Bronchial epithelial cell (primary cell): ENCODE results near the gene SLC2A10. TPM values are rescaled to one million over a fixed set of nuclear protein-coding genes. Genes with fewer than 3 reads are reported as not detected.

ENCODE experiments used
- DNase-seq: peaks from one replicate; pipeline ENCODE4 v3.0.0-alpha.2; 2010; ENCODE audit warnings: low read depth
- FAIRE-seq: peaks from 2 replicates; lab custom pipeline; 2011; peaks lifted over from hg19 to GRCh38; lab: Jason Lieb, UNC
- H3K27me3 ChIP-seq: 2 replicates; pipeline ENCODE4 v1.5.1; 2011; ENCODE audit warnings: low read length; ENCODE audit not compliant: control insufficient read depth, insufficient read depth
- H3K36me3 ChIP-seq: 2 replicates; pipeline ENCODE4 v1.5.1; 2011; ENCODE audit warnings: low read length; ENCODE audit not compliant: control insufficient read depth, insufficient read depth
- H3K4me3 ChIP-seq: 2 replicates; pipeline ENCODE4 v1.5.1; 2011; ENCODE audit warnings: mild to moderate bottlenecking, low read depth, low read length, control low read depth
- total RNA-seq: library from RNA; depleted of rRNA; stranded (reverse); fragments of >200 nt; gene quantifications from 2 replicates; pipeline ENCODE4 v1.2.1, GENCODE V29; 2014
- TF ChIP-seq, protein P1 (sequence below): IDR thresholded peaks from 2 replicates; pipeline ENCODE4 v1.5.1; 2011; ENCODE audit warnings: mild to moderate bottlenecking, moderate library complexity, low read length, control low read depth, inconsistent platforms; ENCODE audit not compliant: insufficient read depth, severe bottlenecking

Gene SLC2A10
- total RNA-seq, 1 donor from 2014 or later = 19.2 TPM

DNA sequence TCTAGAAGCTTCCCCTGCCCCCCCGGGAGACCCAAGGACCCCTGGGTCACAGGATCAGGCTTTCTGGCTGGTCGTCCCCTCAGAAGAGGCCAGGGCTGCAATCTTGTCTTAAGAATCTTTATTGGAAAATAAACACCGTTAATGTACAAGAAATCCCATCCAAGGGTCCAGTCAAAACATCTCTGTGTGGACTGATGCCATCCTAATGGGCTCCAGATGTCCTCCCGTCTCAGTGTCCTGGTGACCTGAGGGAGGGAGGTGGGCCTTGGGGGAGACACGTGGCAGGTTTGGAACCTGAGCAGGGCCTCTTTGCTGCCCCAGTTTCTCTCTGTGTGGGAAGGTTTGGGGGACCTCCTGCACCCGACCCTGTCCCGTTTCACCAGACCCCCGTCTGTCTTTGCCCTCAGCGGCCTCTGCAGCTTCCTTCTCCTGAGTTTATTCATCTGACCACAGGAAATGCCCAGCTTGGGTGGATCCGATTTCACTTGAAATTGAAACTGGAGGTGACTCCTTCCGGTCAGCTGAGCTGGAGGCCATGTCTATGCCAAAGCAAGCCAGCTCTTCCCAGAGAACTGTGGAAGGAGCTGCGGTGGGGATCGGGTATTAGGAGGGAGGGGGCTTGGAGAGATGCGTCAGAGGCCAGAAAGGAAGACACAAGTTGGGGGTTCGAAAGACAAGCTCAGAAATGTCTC lies 75.1 kb downstream of the SLC2A10 start:
- no peak for FAIRE-seq
- no peak overlapping the region for H3K4me3 ChIP-seq
- H3K36me3 ChIP-seq = no peaks in the 10 kb centered on the region
- H3K27me3 ChIP-seq = peaks cover 2% of the 10 kb centered on the region
- DNase-seq = no peak
- TF ChIP-seq, protein P1, sequence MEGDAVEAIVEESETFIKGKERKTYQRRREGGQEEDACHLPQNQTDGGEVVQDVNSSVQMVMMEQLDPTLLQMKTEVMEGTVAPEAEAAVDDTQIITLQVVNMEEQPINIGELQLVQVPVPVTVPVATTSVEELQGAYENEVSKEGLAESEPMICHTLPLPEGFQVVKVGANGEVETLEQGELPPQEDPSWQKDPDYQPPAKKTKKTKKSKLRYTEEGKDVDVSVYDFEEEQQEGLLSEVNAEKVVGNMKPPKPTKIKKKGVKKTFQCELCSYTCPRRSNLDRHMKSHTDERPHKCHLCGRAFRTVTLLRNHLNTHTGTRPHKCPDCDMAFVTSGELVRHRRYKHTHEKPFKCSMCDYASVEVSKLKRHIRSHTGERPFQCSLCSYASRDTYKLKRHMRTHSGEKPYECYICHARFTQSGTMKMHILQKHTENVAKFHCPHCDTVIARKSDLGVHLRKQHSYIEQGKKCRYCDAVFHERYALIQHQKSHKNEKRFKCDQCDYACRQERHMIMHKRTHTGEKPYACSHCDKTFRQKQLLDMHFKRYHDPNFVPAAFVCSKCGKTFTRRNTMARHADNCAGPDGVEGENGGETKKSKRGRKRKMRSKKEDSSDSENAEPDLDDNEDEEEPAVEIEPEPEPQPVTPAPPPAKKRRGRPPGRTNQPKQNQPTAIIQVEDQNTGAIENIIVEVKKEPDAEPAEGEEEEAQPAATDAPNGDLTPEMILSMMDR = no peak

Other genes with a start within 250 kb of the SLC2A10 start
- 1.5 and 1.6 TPM in 2 replicates for gene ZNF334, start 196.1 kb upstream of the SLC2A10 start, total RNA-seq
- not detected in 2 replicates for gene OCSTAMP, start 159.0 kb upstream of the SLC2A10 start, total RNA-seq
- 5.1 and 5.5 TPM in 2 replicates for gene SLC13A3, start 58.2 kb upstream of the SLC2A10 start, total RNA-seq
- 18.4 and 19.0 TPM in 2 replicates for gene TP53RK, start 20.2 kb upstream of the SLC2A10 start, total RNA-seq
- 8.4 and 10.6 TPM in 2 replicates for gene EYA2, start 185.2 kb downstream of the SLC2A10 start, total RNA-seq